ENCODE data around the gene DOLPP1.
A peak's percentile ranks its signal among the peaks of the same experiment; 100 is the strongest.

DOLPP1 gene

GRCh38 chr9:129108805-129109536 lies 28.1 kb downstream of the DOLPP1 start:
- no peak overlapping the region for H3K4me2 ChIP-seq (ENCODE audit: low read length)
- H3K9me3 ChIP-seq (ENCODE audit: control insufficient read depth, insufficient read depth, low read length) = no peaks in the 10 kb centered on the region
- peaks cover 2% of the 10 kb centered on the region; the same call in 1 of the 2 replicates for H3F3A ChIP-seq (ENCODE audit: control insufficient read depth, insufficient read depth)
- no peaks in the 10 kb centered on the region for H4K20me1 ChIP-seq (ENCODE audit: control insufficient read depth, insufficient read depth, low read depth, low read length)
- H3K9me2 ChIP-seq (replicated peaks; ENCODE audit: control insufficient read depth, low read length) = no peaks in the 10 kb centered on the region
- H3K4me3 ChIP-seq (ENCODE audit: low read length) = no peak overlapping the region
- peaks cover 7% of the 10 kb centered on the region; the same call in 1 of the 2 replicates for H3K27me3 ChIP-seq (ENCODE audit: control insufficient read depth, low read length)
- H3K27ac ChIP-seq (ENCODE audit: low read depth, low read length) = no peak overlapping the region
- peaks cover 22% of the 10 kb centered on the region for H3K4me1 ChIP-seq (ENCODE audit: control insufficient read depth, low read length)
- no peaks in the 10 kb centered on the region for H3K36me3 ChIP-seq (ENCODE audit: control insufficient read depth, low read length)
- H3K79me2 ChIP-seq (ENCODE audit: control insufficient read depth, low read length) = peaks cover 27% of the 10 kb centered on the region
- TF ChIP-seq EZH2phosphoT487 (IDR thresholded peaks at IDR 0.05; ENCODE audit: borderline replicate concordance, low read length) (no peak), CTCF (IDR thresholded peaks at IDR 0.05; ENCODE audit: low read depth, low read length, poor library complexity, severe bottlenecking) (no peak)

- no peaks in the 10 kb centered on the region for H4K20me1 ChIP-seq (ENCODE audit: control insufficient read depth, insufficient read depth, low read depth, low read length)
- H3K4me2 ChIP-seq (ENCODE audit: low read length) = no peak overlapping the region
These were observed 28.6 kb downstream of the DOLPP1 start for GRCh38 chr9:129109537-129109903.

GRCh38 chr9:129109952-129110739 lies 29.2 kb downstream of the DOLPP1 start:
- peaks cover 39% of the 10 kb centered on the region for H3K79me2 ChIP-seq (ENCODE audit: control insufficient read depth, low read length)
- TF ChIP-seq EZH2phosphoT487 (IDR thresholded peaks at IDR 0.05; ENCODE audit: borderline replicate concordance, low read length) (no peak), CTCF (IDR thresholded peaks at IDR 0.05; ENCODE audit: low read depth, low read length, poor library complexity, severe bottlenecking) (no peak)
- peak overlapping the region; percentile 82; the same call in 1 of the 2 replicates for H3K4me3 ChIP-seq (ENCODE audit: low read length)
- H3K9me3 ChIP-seq (ENCODE audit: control insufficient read depth, insufficient read depth, low read length) = no peaks in the 10 kb centered on the region
- H3K9me2 ChIP-seq (replicated peaks; ENCODE audit: control insufficient read depth, low read length) = no peaks in the 10 kb centered on the region
- H3K36me3 ChIP-seq (ENCODE audit: control insufficient read depth, low read length) = no peaks in the 10 kb centered on the region
- no peak overlapping the region for H3K27ac ChIP-seq (ENCODE audit: low read depth, low read length)
- no peaks in the 10 kb centered on the region; the same call in 1 of the 2 replicates for H4K20me1 ChIP-seq (ENCODE audit: control insufficient read depth, insufficient read depth, low read depth, low read length)
- peaks cover 7% of the 10 kb centered on the region; the same call in 1 of the 2 replicates for H3K27me3 ChIP-seq (ENCODE audit: control insufficient read depth, low read length)
- peaks cover 25% of the 10 kb centered on the region for H3K4me1 ChIP-seq (ENCODE audit: control insufficient read depth, low read length)
- peaks cover 5% of the 10 kb centered on the region for H3F3A ChIP-seq (ENCODE audit: control insufficient read depth, insufficient read depth)
- H3K4me2 ChIP-seq (ENCODE audit: low read length) = peak overlapping the region; percentile 98

More at GRCh38 chr9:129109537-129109903, 28.6 kb downstream of the DOLPP1 start:
- Histone ChIP-seq H3K4me3 (ENCODE audit: low read length) (no peak overlapping the region), H3K27ac (ENCODE audit: low read depth, low read length) (no peak overlapping the region), H3K9me2 (replicated peaks; ENCODE audit: control insufficient read depth, low read length) (no peaks in the 10 kb centered on the region), H3K9me3 (ENCODE audit: control insufficient read depth, insufficient read depth, low read length) (no peaks in the 10 kb centered on the region), H3K4me1 (ENCODE audit: control insufficient read depth, low read length) (peaks cover 25% of the 10 kb centered on the region), H3K79me2 (ENCODE audit: control insufficient read depth, low read length) (peaks cover 32% of the 10 kb centered on the region), H3K36me3 (ENCODE audit: control insufficient read depth, low read length) (no peaks in the 10 kb centered on the region), H3K27me3 (ENCODE audit: control insufficient read depth, low read length) (peaks cover 7% of the 10 kb centered on the region; the same call in 1 of the 2 replicates), H3F3A (ENCODE audit: control insufficient read depth, insufficient read depth) (peaks cover 2% of the 10 kb centered on the region; the same call in 1 of the 2 replicates)
- TF ChIP-seq CTCF (IDR thresholded peaks at IDR 0.05; ENCODE audit: low read depth, low read length, poor library complexity, severe bottlenecking) (no peak), EZH2phosphoT487 (IDR thresholded peaks at IDR 0.05; ENCODE audit: borderline replicate concordance, low read length) (no peak)
